A673 (cell line): ENCODE measurements around the gene SMOC1. TPM values are rescaled to one million over a fixed set of nuclear protein-coding genes. Genes with fewer than 3 reads are reported as not detected.

ENCODE experiments used
- BruUV-seq: library from RNA; stranded (reverse); fragments of 400-500 nt; replicated peaks from 2 replicates; lab custom pipeline; 2021; lab: Mats Ljungman, UMichigan
- CTCF ChIA-PET: fragments of 300-600 bp; sonication (Branson Sonifier 250); formaldehyde crosslinking; loops from one replicate; lab custom pipeline; 2022; ENCODE audit warnings: antibody characterized with exemption; lab: Charles Lee
- POLR2A ChIA-PET: fragments of 300-600 bp; sonication (Branson Sonifier 250); formaldehyde crosslinking; loops from one replicate; lab custom pipeline; 2022; ENCODE audit warnings: antibody characterized with exemption; ENCODE audit not compliant: low non-redundant PET; lab: Charles Lee
- DNase-seq: peaks from one replicate; pipeline ENCODE4 v3.0.0-alpha.2; 2015; ENCODE audit warnings: low spot score
- H3K27ac ChIP-seq: fragments of 200-600 bp; sonication (generic); 2 replicates; pipeline ENCODE4 v1.5.1; 2016; ENCODE audit warnings: mixed run types, low read depth, mild to moderate bottlenecking, mixed read lengths, antibody characterized with exemption, low read length; ENCODE audit not compliant: poor library complexity, severe bottlenecking
- H3K27me3 ChIP-seq: fragments of 200-600 bp; sonication (generic); replicated peaks from 2 replicates; pipeline ENCODE4 v1.6.1; 2017; ENCODE audit warnings: mixed run types, low read depth, mild to moderate bottlenecking, mixed read lengths, antibody characterized with exemption, low read length; ENCODE audit not compliant: insufficient read depth, poor library complexity
- H3K36me3 ChIP-seq: fragments of 200-600 bp; sonication (generic); 2 replicates; pipeline ENCODE4 v1.6.1; 2016; ENCODE audit warnings: mixed run types, mild to moderate bottlenecking, mixed read lengths, antibody characterized with exemption, low read length; ENCODE audit not compliant: insufficient read depth, poor library complexity, severe bottlenecking
- H3K4me1 ChIP-seq: fragments of 200-600 bp; sonication (generic); 2 replicates; pipeline ENCODE4 v1.6.1; 2017; ENCODE audit warnings: mixed run types, mild to moderate bottlenecking, mixed read lengths, antibody characterized with exemption, low read length; ENCODE audit not compliant: insufficient read depth, poor library complexity, severe bottlenecking
- H3K4me3 ChIP-seq: fragments of 200-600 bp; sonication (generic); 2 replicates; pipeline ENCODE4 v1.5.1; 2016; ENCODE audit warnings: low read depth, mixed run types, mild to moderate bottlenecking, mixed read lengths, low read length; ENCODE audit not compliant: poor library complexity, severe bottlenecking
- H3K9me3 ChIP-seq: fragments of 200-600 bp; sonication (generic); 2 replicates; pipeline ENCODE4 v1.6.1; 2016; ENCODE audit warnings: mixed run types, low read depth, mild to moderate bottlenecking, mixed read lengths, antibody characterized with exemption, low read length; ENCODE audit not compliant: poor library complexity, severe bottlenecking
- EZH2 ChIP-seq: fragments of 200-600 bp; sonication (generic); IDR thresholded peaks from 2 replicates; pipeline ENCODE4 v1.6.1; 2017; ENCODE audit warnings: borderline replicate concordance, low read depth, mild to moderate bottlenecking, mixed read lengths, antibody characterized with exemption, low read length; ENCODE audit not compliant: poor library complexity, severe bottlenecking
- intact Hi-C: fragments of 100-400 bp; cut with micrococcal nuclease; formaldehyde crosslinking; loops from one replicate; pipeline ENCODE4 v1.10.0; 2022; ENCODE audit not compliant: unreplicated experiment
- total RNA-seq: library from RNA; stranded (reverse); gene quantifications from 2 replicates; pipeline ENCODE4 v1.2.3, GENCODE V29; 2021
- TF ChIP-seq, protein P1 (sequence below): fragments of 300-800, 200-600 bp; sonication (generic); conservative IDR thresholded peaks from 2 replicates; pipeline ENCODE4 v1.5.1; 2017; ENCODE audit warnings: low read depth, mild to moderate bottlenecking, antibody characterized with exemption, low read length, moderate library complexity, mixed read lengths

SMOC1 gene
- total RNA-seq, 1 experiment from 2014 or later, result not detected

DNA sequence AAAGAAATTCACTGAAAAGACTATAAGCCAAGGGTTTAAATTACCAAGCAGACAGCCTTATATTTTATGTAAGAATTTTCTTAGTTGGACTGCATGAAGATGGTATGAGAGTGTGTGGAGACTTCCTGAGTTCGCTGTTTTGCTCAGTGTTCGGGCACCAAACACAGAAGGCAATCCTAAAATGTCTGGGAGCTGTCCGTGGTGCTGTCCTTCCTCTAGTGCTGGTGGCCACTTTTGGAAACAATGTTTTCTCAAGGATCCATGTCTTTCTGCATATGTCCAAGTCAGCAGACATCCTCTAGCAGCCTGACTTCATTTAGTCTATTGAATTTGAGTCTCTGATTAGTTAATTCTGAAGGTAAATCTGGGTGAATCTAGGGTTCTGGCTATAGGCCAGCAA is 173.8 kb downstream of the SMOC1 start:
- peak; percentile 41 for DNase-seq

DNA sequence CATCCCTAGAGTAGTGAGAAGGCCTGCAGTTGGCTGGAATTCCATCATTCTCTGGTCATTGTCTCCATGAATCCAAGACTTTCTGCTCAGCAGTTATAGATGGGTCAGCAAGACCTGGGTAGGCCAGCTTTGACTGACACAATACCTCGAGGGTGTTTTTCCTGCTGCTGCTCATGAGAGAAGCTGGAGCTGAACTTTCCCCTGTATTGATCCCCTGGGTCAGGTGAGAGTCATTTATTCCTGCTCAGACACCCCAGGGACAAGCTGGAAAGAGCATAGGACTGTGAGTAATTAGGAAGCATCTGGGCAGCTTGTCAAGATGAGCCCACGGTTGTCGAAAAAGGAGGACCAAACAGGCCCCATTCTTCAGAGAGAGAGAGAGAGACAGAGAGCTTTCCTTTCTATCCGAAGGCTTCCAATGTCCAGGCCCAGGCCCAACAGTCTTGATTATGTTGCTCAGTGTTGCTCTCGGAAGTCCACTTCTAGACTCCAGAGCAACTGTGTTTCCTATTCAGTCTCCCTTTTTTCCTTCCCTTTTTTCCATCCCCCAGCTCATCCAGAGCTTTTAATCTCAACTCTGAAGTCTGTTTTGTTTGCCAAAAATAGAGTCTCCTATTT is 178.4 kb downstream of the SMOC1 start:
- no peak overlapping the region for H3K4me3 ChIP-seq
- POLR2A ChIA-PET, result no interaction called here
- no peak overlapping the region for H3K27ac ChIP-seq
- CTCF ChIA-PET, result no interaction called here
- no peaks in the 10 kb centered on the region for H3K36me3 ChIP-seq
- intact Hi-C loops, result no loop called here
- no peak for TF ChIP-seq EZH2
- TF ChIP-seq, protein P1, sequence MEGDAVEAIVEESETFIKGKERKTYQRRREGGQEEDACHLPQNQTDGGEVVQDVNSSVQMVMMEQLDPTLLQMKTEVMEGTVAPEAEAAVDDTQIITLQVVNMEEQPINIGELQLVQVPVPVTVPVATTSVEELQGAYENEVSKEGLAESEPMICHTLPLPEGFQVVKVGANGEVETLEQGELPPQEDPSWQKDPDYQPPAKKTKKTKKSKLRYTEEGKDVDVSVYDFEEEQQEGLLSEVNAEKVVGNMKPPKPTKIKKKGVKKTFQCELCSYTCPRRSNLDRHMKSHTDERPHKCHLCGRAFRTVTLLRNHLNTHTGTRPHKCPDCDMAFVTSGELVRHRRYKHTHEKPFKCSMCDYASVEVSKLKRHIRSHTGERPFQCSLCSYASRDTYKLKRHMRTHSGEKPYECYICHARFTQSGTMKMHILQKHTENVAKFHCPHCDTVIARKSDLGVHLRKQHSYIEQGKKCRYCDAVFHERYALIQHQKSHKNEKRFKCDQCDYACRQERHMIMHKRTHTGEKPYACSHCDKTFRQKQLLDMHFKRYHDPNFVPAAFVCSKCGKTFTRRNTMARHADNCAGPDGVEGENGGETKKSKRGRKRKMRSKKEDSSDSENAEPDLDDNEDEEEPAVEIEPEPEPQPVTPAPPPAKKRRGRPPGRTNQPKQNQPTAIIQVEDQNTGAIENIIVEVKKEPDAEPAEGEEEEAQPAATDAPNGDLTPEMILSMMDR, result no peak
- peaks cover 49% of the 10 kb centered on the region for H3K27me3 ChIP-seq
- H3K9me3 ChIP-seq, result no peaks in the 10 kb centered on the region
- DNase-seq, result no peak
- no peaks in the 10 kb centered on the region for H3K4me1 ChIP-seq
- no TSS peak for BruUV-seq

More for the DNA sequence above, 173.8 kb downstream of the SMOC1 start:
- Histone ChIP-seq H3K27me3 (peaks cover 12% of the 10 kb centered on the region), H3K4me3 (no peak overlapping the region), H3K4me1 (no peaks in the 10 kb centered on the region), H3K36me3 (no peaks in the 10 kb centered on the region), H3K27ac (no peak overlapping the region), H3K9me3 (no peaks in the 10 kb centered on the region)
- no TSS peak for BruUV-seq
- no peak for TF ChIP-seq EZH2
- TF ChIP-seq, protein P1, result no peak
- CTCF ChIA-PET, result no interaction called here
- intact Hi-C loops, result no loop called here
- POLR2A ChIA-PET, result interaction anchor here (0.5 kb wide), 1 partner anchor 277 kb away, joined by 3 read pairs; no protein-coding TSS in a partner anchor

DNA sequence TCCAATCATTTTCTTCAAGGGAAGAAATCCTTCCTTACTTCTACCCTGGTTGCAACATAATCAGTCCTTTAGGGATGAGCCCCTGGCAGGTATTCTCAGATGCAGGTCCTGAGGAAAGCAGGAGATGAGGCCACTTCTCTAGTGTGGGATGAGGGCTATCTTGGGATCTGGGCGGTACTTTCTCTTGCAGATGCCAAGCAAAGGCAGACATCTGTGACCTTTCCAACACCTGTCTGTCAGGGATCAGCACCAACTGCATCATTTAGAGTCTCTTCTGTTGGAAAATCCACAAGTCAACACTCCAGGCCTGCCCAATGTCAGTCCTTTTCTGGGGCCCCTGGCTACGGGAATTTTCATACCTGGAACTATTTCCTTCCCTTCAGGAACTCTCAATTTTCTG is 180.3 kb downstream of the SMOC1 start:
- no peak overlapping the region for H3K27ac ChIP-seq
- H3K4me1 ChIP-seq, result no peaks in the 10 kb centered on the region
- POLR2A ChIA-PET, result no interaction called here
- H3K36me3 ChIP-seq, result no peaks in the 10 kb centered on the region
- no TSS peak for BruUV-seq
- intact Hi-C loops, result no loop called here
- H3K9me3 ChIP-seq, result no peaks in the 10 kb centered on the region
- TF ChIP-seq, protein P1, result no peak
- no peak for TF ChIP-seq EZH2
- no peak for DNase-seq
- no peak overlapping the region for H3K4me3 ChIP-seq
- CTCF ChIA-PET, result interaction anchor here (1.0 kb wide), 1 partner anchor 31 kb away, joined by 4 read pairs; no protein-coding TSS in a partner anchor
- peaks cover 64% of the 10 kb centered on the region for H3K27me3 ChIP-seq
